Measurements from ENCODE around the gene ZBTB5. TPM values are rescaled to one million over a fixed set of nuclear protein-coding genes. Genes with fewer than 3 reads are reported as not detected.

The ZBTB5 gene
- total and polyA plus RNA-seq, 2 of the 4 experiments (the other 2 are of a cell fraction) = 6.3 to 9.1 TPM

- H3K56ac ChIP-seq (ENCODE audit: extremely low read depth, insufficient read depth, low read length) = peak within 1 kb of the TSS; percentile 69
- peaks cover 28% of the 10 kb centered on the region for H4K20me1 ChIP-seq (ENCODE audit: insufficient read depth, low read length)
- intact Hi-C loops (cut with micrococcal nuclease) = no loop called here
- dilution Hi-C loops (cut with HindIII; ENCODE audit: low sequenced_read_pairs, unreplicated experiment) = no loop called here
- H3K36me3 ChIP-seq (ENCODE audit: control insufficient read depth, insufficient read depth, low read length) = peaks cover 14% of the 10 kb centered on the region
- H3K4me3 ChIP-seq (ENCODE audit: insufficient read depth, low read depth, low read length) = peak within 1 kb of the TSS; percentile 95
- WGBS, 2 experiments (ENCODE audit: extremely low coverage in 2 of 2, insufficient read length in 1 of 2) = 0% methylated on average over 18 of the region's 56 CpGs; no CpG with 5 or more reads in 1 of the 2 experiments
- peaks cover 16 to 47% of the 10 kb centered on the region in 2 experiments for H3K79me1 ChIP-seq (ENCODE audit: low read depth in 1 of 2, low read length in 2 of 2)
- POLR2A ChIA-PET (ENCODE audit: unreplicated experiment) = no interaction called here
- H2AK9ac ChIP-seq (replicated peaks; ENCODE audit: low read depth, low read length, poor library complexity) = peak within 1 kb of the TSS; percentile 92
- TSS peak; percentile 63 for BruUV-seq (replicated peaks)
- peak within 1 kb of the TSS; percentile 84 for H4K91ac ChIP-seq (ENCODE audit: insufficient read depth, low read depth, low read length)
- peak within 1 kb of the TSS; percentile 80 for H2BK5ac ChIP-seq (ENCODE audit: low read depth, low read length, poor library complexity, severe bottlenecking)
- peak within 1 kb of the TSS; percentile 83 for H4K5ac ChIP-seq (ENCODE audit: low read depth, low read length)
- H3K4me2 ChIP-seq (ENCODE audit: low read depth, low read length) = peak within 1 kb of the TSS; percentile 83
- no peaks in the 10 kb centered on the region for H3K27me3 ChIP-seq (ENCODE audit: control insufficient read depth, insufficient read depth, low read length)
- peak; percentile 58 for DNase-seq
- H3K9me3 ChIP-seq (ENCODE audit: control insufficient read depth, insufficient read depth, low read length) = no peaks in the 10 kb centered on the region
- H4K8ac ChIP-seq (ENCODE audit: low read depth in 2 of 2, low read length in 2 of 2) = peak within 1 kb of the TSS; percentile 91 to 93
- H3K27ac ChIP-seq (ENCODE audit: insufficient read depth, low read length) = peak within 1 kb of the TSS; percentile 94
- peak within 1 kb of the TSS; percentile 98 for H2AFZ ChIP-seq (replicated peaks; ENCODE audit: low read length, poor library complexity)
- ATAC-seq (ENCODE audit: low read depth) = peak; percentile 99
- H2BK120ac ChIP-seq (ENCODE audit: low read depth, low read length) = peak within 1 kb of the TSS; percentile 11
- H3K9me1 ChIP-seq (ENCODE audit: insufficient read depth, low read length) = peaks cover 16% of the 10 kb centered on the region
- peak within 1 kb of the TSS; percentile 99 for H3K9ac ChIP-seq (ENCODE audit: low read depth, low read length)
- peak within 1 kb of the TSS; percentile 82 for H3K4ac ChIP-seq (ENCODE audit: low read depth, low read length)
- H2BK15ac ChIP-seq (ENCODE audit: low read depth, low read length) = no peak within 1 kb of the TSS
- no peak within 1 kb of the TSS for H2BK20ac ChIP-seq (ENCODE audit: low read depth, low read length)
- H3K18ac ChIP-seq (ENCODE audit: low read depth, low read length) = peak within 1 kb of the TSS; percentile 76
- H2AK5ac ChIP-seq (ENCODE audit: low read depth, low read length) = peak within 1 kb of the TSS; percentile 86
- peak within 1 kb of the TSS; percentile 99 for H3K14ac ChIP-seq (replicated peaks; ENCODE audit: low read depth, low read length)
- H3K23ac ChIP-seq (ENCODE audit: low read depth, low read length) = peak within 1 kb of the TSS; percentile 90
- H3K4me1 ChIP-seq (ENCODE audit: control insufficient read depth, insufficient read depth, low read length) = peaks cover 9% of the 10 kb centered on the region
- in situ Hi-C loops (cut with MboI; ENCODE audit: low sequenced_read_pairs) = no loop called here
- CTCF ChIA-PET = interaction anchor here (0.5 to 0.6 kb wide), 2 partner anchors 22 to 60 kb away, joined by 3 to 4 read pairs; no protein-coding TSS in a partner anchor
- TF ChIP-seq CHD1 (IDR thresholded peaks at IDR 0.05; ENCODE audit: low read depth, low read length) (no peak), USF2 (IDR thresholded peaks at IDR 0.05; ENCODE audit: low read depth, low read length) (no peak; the same call in 1 of the 2 replicates), MAZ (IDR thresholded peaks at IDR 0.05; ENCODE audit: borderline replicate concordance, low read depth, low read length) (peak; percentile 71; the same call in 1 of the 2 replicates), SMC3 (IDR thresholded peaks at IDR 0.05; ENCODE audit: low read depth, low read length) (no peak), CEBPB (IDR thresholded peaks at IDR 0.05; ENCODE audit: low read depth, low read length) (no peak), FOS (IDR thresholded peaks at IDR 0.05; ENCODE audit: low read depth, low read length) (no peak), RCOR1 (IDR thresholded peaks at IDR 0.05; ENCODE audit: insufficient replicate concordance, low read length) (no peak), RFX5 (IDR thresholded peaks at IDR 0.05; ENCODE audit: low read depth, low read length) (no peak), RAD21 (IDR thresholded peaks at IDR 0.05; ENCODE audit: low read length) (no peak), MXI1 (IDR thresholded peaks at IDR 0.05; ENCODE audit: borderline replicate concordance, low read depth, low read length) (peak; percentile 68; the same call in 1 of the 2 replicates), BHLHE40 (IDR thresholded peaks at IDR 0.05; ENCODE audit: low read depth, low read length) (peak; percentile 35; the same call in 1 of the 2 replicates), NFE2L2 (IDR thresholded peaks at IDR 0.05; ENCODE audit: low read depth, low read length) (no peak), MAFK (IDR thresholded peaks at IDR 0.05; ENCODE audit: low read depth, low read length) (no peak), POLR2A (IDR thresholded peaks at IDR 0.05; ENCODE audit: low read depth, low read length) (peak; percentile 81), CTCF (conservative IDR thresholded peaks at IDR 0.05; ENCODE audit: low read depth, low read length) (no peak)
These were observed 42.8 kb downstream of the ZBTB5 start, which contains the start of gene GRHPR for GRCh38 chr9:37422289-37423104. Gene GRHPR (plus strand): TSS chr9:37422696. CDS start chr9:37422751, 55 bp downstream.

All from IMR-90 (cell line).